H9 (cell line): ENCODE data around the gene OSBPL2. TPM values are rescaled to one million over a fixed set of nuclear protein-coding genes. Genes with fewer than 3 reads are reported as not detected.

Experiments used
- DNase-seq: peaks from one replicate; pipeline ENCODE4 v3.0.0-alpha.2; 2017
- H2AFZ ChIP-seq: one replicate; pipeline ENCODE4 v1.6.1; 2013; ENCODE audit warnings: mild to moderate bottlenecking, low read length, control low read depth, moderate library complexity
- H2AK5ac ChIP-seq: 2 replicates; pipeline ENCODE4 v1.6.1; 2013; ENCODE audit warnings: low read length, control low read depth, mixed read lengths; ENCODE audit not compliant: insufficient read length
- H2BK120ac ChIP-seq: one replicate; pipeline ENCODE4 v1.6.1; 2013; ENCODE audit warnings: low read depth, mild to moderate bottlenecking, low read length, control low read depth, inconsistent platforms; ENCODE audit not compliant: poor library complexity, severe bottlenecking
- H2BK12ac ChIP-seq: 2 replicates; pipeline ENCODE4 v1.6.1; 2013; ENCODE audit warnings: low read length, control low read depth, mixed read lengths, low read depth; ENCODE audit not compliant: insufficient read length
- H2BK15ac ChIP-seq: 2 replicates; pipeline ENCODE4 v1.6.1; 2013; ENCODE audit warnings: low read depth, low read length, control low read depth
- H2BK20ac ChIP-seq: one replicate; pipeline ENCODE4 v1.6.1; 2013; ENCODE audit warnings: low read depth, mild to moderate bottlenecking, low read length, control low read depth, inconsistent platforms; ENCODE audit not compliant: poor library complexity, severe bottlenecking
- H2BK5ac ChIP-seq: 2 replicates; pipeline ENCODE4 v1.6.1; 2013; ENCODE audit warnings: low read length, control low read depth, mixed read lengths; ENCODE audit not compliant: insufficient read length
- H3K14ac ChIP-seq: 2 replicates; pipeline ENCODE4 v1.6.1; 2013; ENCODE audit warnings: low read length, control low read depth; ENCODE audit not compliant: insufficient read depth
- H3K18ac ChIP-seq: 2 replicates; pipeline ENCODE4 v1.6.1; 2013; ENCODE audit warnings: low read depth, mild to moderate bottlenecking, mixed read lengths, low read length, control low read depth; ENCODE audit not compliant: insufficient read length
- H3K23ac ChIP-seq: 2 replicates; pipeline ENCODE4 v1.6.1; 2013; ENCODE audit warnings: low read length, control low read depth, mixed read lengths, low read depth; ENCODE audit not compliant: insufficient read length
- H3K23me2 ChIP-seq: 2 replicates; pipeline ENCODE4 v1.6.1; 2013; ENCODE audit warnings: low read depth, mild to moderate bottlenecking, mixed read lengths, low read length, control low read depth; ENCODE audit not compliant: insufficient read length, poor library complexity, severe bottlenecking
- H3K27ac ChIP-seq: 2 replicates; pipeline ENCODE4 v1.5.1; 2013; ENCODE audit warnings: low read length, control low read depth, mixed read lengths, low read depth; ENCODE audit not compliant: insufficient read length
- H3K27me3 ChIP-seq: 2 replicates; pipeline ENCODE4 v1.6.1; 2013; ENCODE audit warnings: low read length, control low read depth, inconsistent platforms; ENCODE audit not compliant: insufficient read depth
- H3K4ac ChIP-seq: 2 replicates; pipeline ENCODE4 v1.6.1; 2013; ENCODE audit warnings: low read depth, mild to moderate bottlenecking, control low read depth, inconsistent platforms, low read length, moderate library complexity
- H3K4me1 ChIP-seq: 2 replicates; pipeline ENCODE4 v1.6.1; 2013; ENCODE audit warnings: low read length, control low read depth, inconsistent platforms; ENCODE audit not compliant: insufficient read depth
- H3K4me2 ChIP-seq: 2 replicates; pipeline ENCODE4 v1.6.1; 2013; ENCODE audit warnings: low read length, control low read depth, mixed read lengths; ENCODE audit not compliant: insufficient read length, insufficient read depth
- H3K56ac ChIP-seq: 2 replicates; pipeline ENCODE4 v1.6.1; 2013; ENCODE audit warnings: low read depth, mild to moderate bottlenecking, mixed read lengths, low read length, control low read depth; ENCODE audit not compliant: insufficient read length
- H3K79me1 ChIP-seq: 2 replicates; pipeline ENCODE4 v1.6.1; 2013; ENCODE audit warnings: low read depth, mild to moderate bottlenecking, moderate library complexity, low read length, control low read depth, inconsistent platforms; ENCODE audit not compliant: insufficient read depth, poor library complexity, severe bottlenecking
- H3K79me2 ChIP-seq: 2 replicates; pipeline ENCODE4 v1.6.1; 2013; ENCODE audit warnings: low read length, control low read depth, inconsistent platforms; ENCODE audit not compliant: insufficient read depth
- H3K9ac ChIP-seq: 2 replicates; pipeline ENCODE4 v1.6.1; 2013; ENCODE audit warnings: low read length, control low read depth, mixed read lengths; ENCODE audit not compliant: insufficient read length; ENCODE audit errors: extremely low read depth
- H3K9me3 ChIP-seq: one replicate; pipeline ENCODE4 v1.6.1; 2013; ENCODE audit warnings: low read depth, low read length, inconsistent platforms; ENCODE audit not compliant: control insufficient read depth
- H3T11ph ChIP-seq: one replicate; pipeline ENCODE4 v1.6.1; 2013; ENCODE audit warnings: mild to moderate bottlenecking, low read length, control low read depth, inconsistent platforms
- H4K20me1 ChIP-seq: one replicate; pipeline ENCODE4 v1.6.1; 2013; ENCODE audit not compliant: control insufficient read depth, insufficient read length, insufficient read depth
- H4K5ac ChIP-seq: 2 replicates; pipeline ENCODE4 v1.6.1; 2013; ENCODE audit warnings: low read depth, mild to moderate bottlenecking, mixed read lengths, low read length, control low read depth; ENCODE audit not compliant: insufficient read length
- H4K8ac ChIP-seq: replicated peaks from 2 replicates; pipeline ENCODE4 v1.6.1; 2013; ENCODE audit warnings: low read length, control low read depth, mixed read lengths, low read depth; ENCODE audit not compliant: insufficient read length
- H4K91ac ChIP-seq: 2 replicates; pipeline ENCODE4 v1.6.1; 2013; ENCODE audit warnings: low read depth, mild to moderate bottlenecking, moderate library complexity, mixed read lengths, low read length, control low read depth; ENCODE audit not compliant: insufficient read length
- H3K27ac Mint-ChIP-seq, 3 experiments: 2 replicates in 2 of 3; 3 replicates in 1 of 3; pipeline ENCODE4 v1.8.0; 2020 to 2021; ENCODE audit warnings: mixed read lengths in 3 of 3, mild to moderate bottlenecking in 1 of 3, moderate library complexity in 1 of 3
- H3K27me3 Mint-ChIP-seq: 2 replicates; pipeline ENCODE4 v1.8.0; 2021; ENCODE audit warnings: low read depth, mild to moderate bottlenecking, moderate library complexity, mixed read lengths
- H3K36me3 Mint-ChIP-seq, 3 experiments: 2 replicates in 2 of 3; 3 replicates in 1 of 3; pipeline ENCODE4 v1.8.0; 2020 to 2021; ENCODE audit warnings: low read depth in 3 of 3, mixed read lengths in 3 of 3; ENCODE audit not compliant: insufficient read depth in 1 of 3
- H3K4me1 Mint-ChIP-seq, 2 experiments: 2 replicates each; pipeline ENCODE4 v1.8.0; 2020; ENCODE audit warnings: mixed read lengths in 2 of 2
- H3K4me3 Mint-ChIP-seq, 2 experiments: 2 replicates in 1 of 2; 3 replicates in 1 of 2; pipeline ENCODE4 v1.8.0; 2020 to 2021; ENCODE audit warnings: mild to moderate bottlenecking in 2 of 2, mixed read lengths in 2 of 2, moderate library complexity in 1 of 2
- H3K9me3 Mint-ChIP-seq, 2 experiments: 2 replicates in 1 of 2; 3 replicates in 1 of 2; pipeline ENCODE4 v1.8.0; 2020; ENCODE audit warnings: mild to moderate bottlenecking in 2 of 2, mixed read lengths in 2 of 2, moderate library complexity in 1 of 2
- WGBS: extraction: QIAGEN DNeasy Blood & Tissue Kit; methylation state at CpG from one replicate; pipeline ENCODE4 v1.1.7; 2013; ENCODE audit warnings: missing lambda C conversion rate, low lambda C conversion rate, mixed read lengths; ENCODE audit not compliant: insufficient read length; ENCODE audit errors: extremely low coverage; 5-methylcytosine and 5-hydroxymethylcytosine counted together
- total RNA-seq: library from RNA; stranded (reverse); gene quantifications from 2 replicates; pipeline ENCODE4 v1.2.1, GENCODE V29; 2021
- TF ChIP-seq, protein P1 (sequence below): fragments of 200-600 bp; sonication (generic); conservative IDR thresholded peaks from 3 replicates; pipeline ENCODE4 v1.8.0; 2021; ENCODE audit warnings: antibody characterized with exemption, mild to moderate bottlenecking

Gene OSBPL2
- total RNA-seq, 1 experiment from 2014 or later = 47.3 TPM

DNA sequence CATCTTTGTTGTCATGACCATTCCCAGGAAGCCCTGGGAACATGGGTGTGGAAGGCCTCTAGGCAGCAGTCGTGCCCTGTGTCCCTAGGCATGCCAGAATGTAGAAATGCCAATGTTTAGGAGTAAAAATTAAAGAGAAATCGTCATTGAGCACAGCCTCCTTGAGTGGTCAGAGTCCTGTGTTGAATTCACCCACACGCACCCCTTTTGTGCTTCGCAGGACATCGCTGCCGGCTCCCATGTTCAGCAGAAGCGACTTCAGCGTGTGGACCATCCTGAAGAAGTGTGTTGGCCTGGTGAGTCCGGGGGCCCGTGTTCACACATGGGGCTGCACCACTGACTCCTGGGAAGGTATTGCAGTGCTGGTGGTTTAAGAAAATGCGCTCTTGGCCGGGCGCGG, 25.1 kb downstream of the OSBPL2 start:
- H3K9me3 ChIP-seq = no peaks in the 10 kb centered on the region
- H2BK120ac ChIP-seq = no peak overlapping the region
- H3K4me3 Mint-ChIP-seq = no peak overlapping the region
- H3K9ac ChIP-seq = no peak overlapping the region
- no peak for DNase-seq
- H3K36me3 Mint-ChIP-seq = peaks cover 42 to 71% (median 60%) of the 10 kb centered on the region in 3 experiments
- H2BK5ac ChIP-seq = no peak overlapping the region
- no peak overlapping the region for H3T11ph ChIP-seq
- H2AFZ ChIP-seq = no peak overlapping the region
- no peaks in the 10 kb centered on the region for H3K27me3 ChIP-seq
- no peaks in the 10 kb centered on the region for H3K79me2 ChIP-seq
- no peak overlapping the region for H4K5ac ChIP-seq
- H3K4me1 Mint-ChIP-seq = no peaks in the 10 kb centered on the region
- H2BK15ac ChIP-seq = no peak overlapping the region
- no peak overlapping the region for H3K56ac ChIP-seq
- no CpG with 5 or more reads among the region's 14 CpGs for whole genome bisulfite sequencing
- no peak overlapping the region for H4K8ac ChIP-seq
- no peak overlapping the region for H3K4ac ChIP-seq
- H3K27ac Mint-ChIP-seq = no peak overlapping the region
- no peaks in the 10 kb centered on the region for H4K20me1 ChIP-seq
- H3K9me3 Mint-ChIP-seq = peaks cover 6 to 9% of the 10 kb centered on the region in 2 experiments; a peak in 4 of 5 replicates
- TF ChIP-seq, protein P1, sequence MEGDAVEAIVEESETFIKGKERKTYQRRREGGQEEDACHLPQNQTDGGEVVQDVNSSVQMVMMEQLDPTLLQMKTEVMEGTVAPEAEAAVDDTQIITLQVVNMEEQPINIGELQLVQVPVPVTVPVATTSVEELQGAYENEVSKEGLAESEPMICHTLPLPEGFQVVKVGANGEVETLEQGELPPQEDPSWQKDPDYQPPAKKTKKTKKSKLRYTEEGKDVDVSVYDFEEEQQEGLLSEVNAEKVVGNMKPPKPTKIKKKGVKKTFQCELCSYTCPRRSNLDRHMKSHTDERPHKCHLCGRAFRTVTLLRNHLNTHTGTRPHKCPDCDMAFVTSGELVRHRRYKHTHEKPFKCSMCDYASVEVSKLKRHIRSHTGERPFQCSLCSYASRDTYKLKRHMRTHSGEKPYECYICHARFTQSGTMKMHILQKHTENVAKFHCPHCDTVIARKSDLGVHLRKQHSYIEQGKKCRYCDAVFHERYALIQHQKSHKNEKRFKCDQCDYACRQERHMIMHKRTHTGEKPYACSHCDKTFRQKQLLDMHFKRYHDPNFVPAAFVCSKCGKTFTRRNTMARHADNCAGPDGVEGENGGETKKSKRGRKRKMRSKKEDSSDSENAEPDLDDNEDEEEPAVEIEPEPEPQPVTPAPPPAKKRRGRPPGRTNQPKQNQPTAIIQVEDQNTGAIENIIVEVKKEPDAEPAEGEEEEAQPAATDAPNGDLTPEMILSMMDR = no peak
- H2AK5ac ChIP-seq = no peak overlapping the region
- no peak overlapping the region for H3K27ac ChIP-seq
- H3K14ac ChIP-seq = no peak overlapping the region
- no peaks in the 10 kb centered on the region for H3K23me2 ChIP-seq
- H3K18ac ChIP-seq = no peak overlapping the region
- no peak overlapping the region for H3K23ac ChIP-seq
- H2BK20ac ChIP-seq = no peak overlapping the region
- H3K4me2 ChIP-seq = no peak overlapping the region
- no peaks in the 10 kb centered on the region for H3K4me1 ChIP-seq
- H4K91ac ChIP-seq = no peak overlapping the region
- no peaks in the 10 kb centered on the region for H3K79me1 ChIP-seq
- H2BK12ac ChIP-seq = no peak overlapping the region
- no peaks in the 10 kb centered on the region for H3K27me3 Mint-ChIP-seq
